ENCODE measurements around the gene ST3GAL5. TPM values are rescaled to one million over a fixed set of nuclear protein-coding genes. Genes with fewer than 3 reads are reported as not detected.

Gene ST3GAL5
- total RNA-seq, 1 donor from 2014 or later = 9.9 TPM

- no peaks in the 10 kb centered on the region for H3K9me3 Mint-ChIP-seq
- H3K4me2 ChIP-seq = no peak overlapping the region
- no peaks in the 10 kb centered on the region for H3K9me3 ChIP-seq (ENCODE audit: low read depth)
- peaks cover 3% of the 10 kb centered on the region for H3K36me3 Mint-ChIP-seq
- peaks cover 53% of the 10 kb centered on the region for H3K4me1 Mint-ChIP-seq
- H3K27ac Mint-ChIP-seq = peak overlapping the region; percentile 63
- H3K9ac ChIP-seq = no peak overlapping the region
- H4K20me1 ChIP-seq (ENCODE audit: low read depth) = no peaks in the 10 kb centered on the region
- H3K36me3 ChIP-seq = no peaks in the 10 kb centered on the region
- TF ChIP-seq, protein P1, sequence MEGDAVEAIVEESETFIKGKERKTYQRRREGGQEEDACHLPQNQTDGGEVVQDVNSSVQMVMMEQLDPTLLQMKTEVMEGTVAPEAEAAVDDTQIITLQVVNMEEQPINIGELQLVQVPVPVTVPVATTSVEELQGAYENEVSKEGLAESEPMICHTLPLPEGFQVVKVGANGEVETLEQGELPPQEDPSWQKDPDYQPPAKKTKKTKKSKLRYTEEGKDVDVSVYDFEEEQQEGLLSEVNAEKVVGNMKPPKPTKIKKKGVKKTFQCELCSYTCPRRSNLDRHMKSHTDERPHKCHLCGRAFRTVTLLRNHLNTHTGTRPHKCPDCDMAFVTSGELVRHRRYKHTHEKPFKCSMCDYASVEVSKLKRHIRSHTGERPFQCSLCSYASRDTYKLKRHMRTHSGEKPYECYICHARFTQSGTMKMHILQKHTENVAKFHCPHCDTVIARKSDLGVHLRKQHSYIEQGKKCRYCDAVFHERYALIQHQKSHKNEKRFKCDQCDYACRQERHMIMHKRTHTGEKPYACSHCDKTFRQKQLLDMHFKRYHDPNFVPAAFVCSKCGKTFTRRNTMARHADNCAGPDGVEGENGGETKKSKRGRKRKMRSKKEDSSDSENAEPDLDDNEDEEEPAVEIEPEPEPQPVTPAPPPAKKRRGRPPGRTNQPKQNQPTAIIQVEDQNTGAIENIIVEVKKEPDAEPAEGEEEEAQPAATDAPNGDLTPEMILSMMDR (IDR thresholded peaks at IDR 0.05) = no peak
- TF ChIP-seq EZH2phosphoT487 (IDR thresholded peaks at IDR 0.05) = no peak
- no peak for TF ChIP-seq EZH2 (IDR thresholded peaks at IDR 0.05)
- no peak overlapping the region for H3K4me3 ChIP-seq
- H3K79me2 ChIP-seq (ENCODE audit: low read depth) = no peaks in the 10 kb centered on the region
- H3K27me3 ChIP-seq = peaks cover 8% of the 10 kb centered on the region
- H3K27me3 Mint-ChIP-seq (ENCODE audit: insufficient read depth, low read depth) = peaks cover 8% of the 10 kb centered on the region
- H2AFZ ChIP-seq (replicated peaks) = no peak overlapping the region
- no peak for DNase-seq (ENCODE audit: low spot score)
- peaks cover 6% of the 10 kb centered on the region for H3F3A ChIP-seq (ENCODE audit: low read depth)
- no peaks in the 10 kb centered on the region for H3K4me1 ChIP-seq
- no peak overlapping the region for H3K27ac ChIP-seq
- no peak overlapping the region for H3K4me3 Mint-ChIP-seq
Measured at GRCh38 chr2:85787981-85788340, 100.8 kb downstream of the ST3GAL5 start.

GRCh38 chr2:85787282-85787980, 101.4 kb downstream of the ST3GAL5 start:
- H3K27ac Mint-ChIP-seq = peak overlapping the region; percentile 63

More at GRCh38 chr2:85787282-85787980, 101.4 kb downstream of the ST3GAL5 start:
- H3K27me3 ChIP-seq = peaks cover 8% of the 10 kb centered on the region
- no peak overlapping the region for H3K27ac ChIP-seq
- TF ChIP-seq EZH2 (IDR thresholded peaks at IDR 0.05) (no peak), EZH2phosphoT487 (IDR thresholded peaks at IDR 0.05) (no peak)
- TF ChIP-seq, protein P1 (IDR thresholded peaks at IDR 0.05) = no peak
- no peaks in the 10 kb centered on the region for H3K4me1 ChIP-seq
- H3K4me3 ChIP-seq = no peak overlapping the region
- H3K4me3 Mint-ChIP-seq = no peak overlapping the region
- H3K9ac ChIP-seq = no peak overlapping the region
- H3K4me1 Mint-ChIP-seq = peaks cover 48% of the 10 kb centered on the region
- H3F3A ChIP-seq (ENCODE audit: low read depth) = peaks cover 6% of the 10 kb centered on the region
- peaks cover 5% of the 10 kb centered on the region for H3K36me3 Mint-ChIP-seq
- no peaks in the 10 kb centered on the region for H3K9me3 ChIP-seq (ENCODE audit: low read depth)
- peaks cover 4% of the 10 kb centered on the region for H3K27me3 Mint-ChIP-seq (ENCODE audit: insufficient read depth, low read depth)
- H3K36me3 ChIP-seq = no peaks in the 10 kb centered on the region
- no peaks in the 10 kb centered on the region for H4K20me1 ChIP-seq (ENCODE audit: low read depth)
- H3K9me3 Mint-ChIP-seq = no peaks in the 10 kb centered on the region
- no peak overlapping the region for H3K4me2 ChIP-seq
- no peaks in the 10 kb centered on the region for H3K79me2 ChIP-seq (ENCODE audit: low read depth)
- no peak for DNase-seq (ENCODE audit: low spot score)
- no peak overlapping the region for H2AFZ ChIP-seq (replicated peaks)

Small RNA genes lying within 50 kb of the gene (small RNA-seq; reads per million reads assigned to genes)
- not detected for gene RN7SKP83

Other genes starting within 250 kb of the ST3GAL5 start
- not detected in 2 replicates for gene SFTPB, start 220.8 kb downstream of the ST3GAL5 start, total RNA-seq (ENCODE audit: low replicate concordance)
- gene GNLY, start 194.6 kb downstream of the ST3GAL5 start, total RNA-seq (ENCODE audit: low replicate concordance) = 0.65 TPM in 1 of 2 replicates, not detected in the other
- 0.43 TPM in 1 of 2 replicates, not detected in the other for gene ATOH8, start 135.0 kb downstream of the ST3GAL5 start, total RNA-seq (ENCODE audit: low replicate concordance)
- gene POLR1A, start 216.9 kb upstream of the ST3GAL5 start, total RNA-seq (ENCODE audit: low replicate concordance) = 23.8 and 25.4 TPM in 2 replicates
- gene PTCD3, start 217.2 kb upstream of the ST3GAL5 start, total RNA-seq (ENCODE audit: low replicate concordance) = 195 and 269 TPM in 2 replicates

Data from neural progenitor cell (in vitro differentiated cells).